Endodermal cell (in vitro differentiated cells): ENCODE data around the gene FAF1. TPM values are rescaled to one million over a fixed set of nuclear protein-coding genes. Genes with fewer than 3 reads are reported as not detected.

Experiments
- DNase-seq: peaks from one replicate; pipeline ENCODE4 v3.0.0-alpha.2; 2017
- H3K27ac ChIP-seq: 2 replicates; pipeline ENCODE4 v1.5.1; 2013; ENCODE audit warnings: mild to moderate bottlenecking, low read depth, low read length, moderate library complexity
- H3K27me3 ChIP-seq: 2 replicates; pipeline ENCODE4 v1.6.1; 2013; ENCODE audit warnings: mild to moderate bottlenecking, low read length, moderate library complexity; ENCODE audit not compliant: insufficient read depth, control insufficient read depth, poor library complexity, severe bottlenecking
- H3K36me3 ChIP-seq: 2 replicates; pipeline ENCODE4 v1.7.0; 2013; ENCODE audit warnings: mild to moderate bottlenecking, low read length, moderate library complexity; ENCODE audit not compliant: control insufficient read depth, insufficient read depth
- H3K4me1 ChIP-seq: one replicate; pipeline ENCODE4 v1.7.0; 2013; ENCODE audit warnings: low read length; ENCODE audit not compliant: control insufficient read depth, insufficient read depth
- H3K4me3 ChIP-seq: 2 replicates; pipeline ENCODE4 v1.5.1; 2013; ENCODE audit warnings: mild to moderate bottlenecking, low read length, moderate library complexity
- H3K9ac ChIP-seq: 2 replicates; pipeline ENCODE4 v1.6.1; 2013; ENCODE audit warnings: mild to moderate bottlenecking, low read length, moderate library complexity; ENCODE audit not compliant: poor library complexity, severe bottlenecking; ENCODE audit errors: extremely low read depth
- H3K9me3 ChIP-seq: 2 replicates; pipeline ENCODE4 v1.6.1; 2013; ENCODE audit warnings: mild to moderate bottlenecking, low read length, moderate library complexity; ENCODE audit not compliant: control insufficient read depth
- H3K27ac Mint-ChIP-seq: 2 replicates; pipeline ENCODE4 v1.8.0; 2020; ENCODE audit warnings: mixed read lengths
- H3K27me3 Mint-ChIP-seq: 2 replicates; pipeline ENCODE4 v1.8.0; 2021; ENCODE audit warnings: mild to moderate bottlenecking, mixed read lengths; ENCODE audit not compliant: insufficient read depth
- H3K36me3 Mint-ChIP-seq: 2 replicates; pipeline ENCODE4 v1.8.0; 2020; ENCODE audit warnings: low read depth, mixed read lengths
- H3K4me1 Mint-ChIP-seq: 2 replicates; pipeline ENCODE4 v1.8.0; 2020; ENCODE audit warnings: mixed read lengths
- H3K4me3 Mint-ChIP-seq: 2 replicates; pipeline ENCODE4 v1.8.0; 2020; ENCODE audit warnings: mild to moderate bottlenecking, moderate library complexity, mixed read lengths
- H3K9me3 Mint-ChIP-seq: 2 replicates; pipeline ENCODE4 v1.8.0; 2020; ENCODE audit warnings: mild to moderate bottlenecking, mixed read lengths
- CTCF ChIP-seq: fragments of 200-600 bp; sonication (generic); conservative IDR thresholded peaks from 2 replicates; pipeline ENCODE4 v1.5.0; 2021; ENCODE audit warnings: antibody characterized with exemption, mild to moderate bottlenecking
- WGBS, 2 experiments: methylation state at CpG; one replicate each; pipeline versions ENCODE4 v1.1.5 to v1.1.7; 2013; ENCODE audit warnings: missing lambda C conversion rate in 2 of 2, mixed read lengths in 1 of 2; ENCODE audit not compliant: insufficient coverage in 1 of 2, insufficient read length in 1 of 2; 5-methylcytosine and 5-hydroxymethylcytosine counted together
- total RNA-seq, 2 donors: library from RNA; stranded (reverse); fragmentation: NEBNext Ultra II Directional in 1 of 2; extraction: Animal tissue kit (Norgen Biotek cat#: 25700) in 1 of 2; gene quantifications; 2 replicates in 1 of 2; 3 replicates in 1 of 2; pipeline ENCODE4 v1.2.1, GENCODE V29; 2021

FAF1 gene
- total RNA-seq, 2 donors from 2014 or later = 76.4 to 94.4 TPM

GRCh38 chr1:50975436-50975835, 15.4 kb upstream of the FAF1 start:
- WGBS, 2 experiments = 7 to 33% methylated on average over 1 of the region's 1 CpG
- Mint-ChIP-seq H3K36me3 (no peaks in the 10 kb centered on the region), H3K27me3 (peaks cover 94% of the 10 kb centered on the region), H3K4me1 (peaks cover 17% of the 10 kb centered on the region), H3K27ac (no peak overlapping the region), H3K4me3 (no peak overlapping the region), H3K9me3 (no peaks in the 10 kb centered on the region)
- Histone ChIP-seq H3K36me3 (no peaks in the 10 kb centered on the region), H3K9me3 (no peaks in the 10 kb centered on the region), H3K27me3 (peaks cover 98% of the 10 kb centered on the region), H3K4me3 (no peak overlapping the region), H3K27ac (no peak overlapping the region), H3K4me1 (no peaks in the 10 kb centered on the region), H3K9ac (no peak overlapping the region)
- DNase-seq = no peak
- no peak for TF ChIP-seq CTCF

- Mint-ChIP-seq H3K4me1 (peaks cover 26% of the 10 kb centered on the region), H3K4me3 (no peak overlapping the region), H3K9me3 (no peaks in the 10 kb centered on the region), H3K27ac (no peak overlapping the region), H3K36me3 (no peaks in the 10 kb centered on the region), H3K27me3 (peaks cover 94% of the 10 kb centered on the region)
- no peak for DNase-seq
- WGBS, 2 experiments = 13 to 40% methylated on average over 1 of the region's 1 CpG
- peaks cover 98% of the 10 kb centered on the region for H3K27me3 ChIP-seq
- no peaks in the 10 kb centered on the region for H3K9me3 ChIP-seq
- no peaks in the 10 kb centered on the region for H3K36me3 ChIP-seq
- no peak overlapping the region for H3K4me3 ChIP-seq
- H3K27ac ChIP-seq = no peak overlapping the region
- H3K9ac ChIP-seq = no peak overlapping the region
- H3K4me1 ChIP-seq = no peaks in the 10 kb centered on the region
- no peak for TF ChIP-seq CTCF
Observed at GRCh38 chr1:50974618-50974935, 14.5 kb upstream of the FAF1 start.

GRCh38 chr1:50973875-50974617, 14.0 kb upstream of the FAF1 start:
- WGBS, 2 experiments = 8 to 10% methylated on average over 6 to 13 of the region's 13 CpGs
- TF ChIP-seq CTCF = no peak
- Histone ChIP-seq H3K36me3 (no peaks in the 10 kb centered on the region), H3K9me3 (no peaks in the 10 kb centered on the region), H3K27me3 (peaks cover 98% of the 10 kb centered on the region), H3K4me3 (no peak overlapping the region), H3K9ac (no peak overlapping the region), H3K4me1 (no peaks in the 10 kb centered on the region), H3K27ac (no peak overlapping the region)
- H3K27me3 Mint-ChIP-seq = peaks cover 92% of the 10 kb centered on the region
- H3K4me3 Mint-ChIP-seq = no peak overlapping the region
- no peak overlapping the region for H3K27ac Mint-ChIP-seq
- H3K9me3 Mint-ChIP-seq = no peaks in the 10 kb centered on the region
- no peaks in the 10 kb centered on the region for H3K36me3 Mint-ChIP-seq
- DNase-seq = peak; percentile 53
- peaks cover 26% of the 10 kb centered on the region for H3K4me1 Mint-ChIP-seq
